EH (cell line): ENCODE results near the gene CSNK1E.

Source experiments
- DNase-seq: peaks from one replicate; pipeline ENCODE4 v3.0.0-alpha.2; 2015; ENCODE audit warnings: low read depth

The CSNK1E gene

DNA sequence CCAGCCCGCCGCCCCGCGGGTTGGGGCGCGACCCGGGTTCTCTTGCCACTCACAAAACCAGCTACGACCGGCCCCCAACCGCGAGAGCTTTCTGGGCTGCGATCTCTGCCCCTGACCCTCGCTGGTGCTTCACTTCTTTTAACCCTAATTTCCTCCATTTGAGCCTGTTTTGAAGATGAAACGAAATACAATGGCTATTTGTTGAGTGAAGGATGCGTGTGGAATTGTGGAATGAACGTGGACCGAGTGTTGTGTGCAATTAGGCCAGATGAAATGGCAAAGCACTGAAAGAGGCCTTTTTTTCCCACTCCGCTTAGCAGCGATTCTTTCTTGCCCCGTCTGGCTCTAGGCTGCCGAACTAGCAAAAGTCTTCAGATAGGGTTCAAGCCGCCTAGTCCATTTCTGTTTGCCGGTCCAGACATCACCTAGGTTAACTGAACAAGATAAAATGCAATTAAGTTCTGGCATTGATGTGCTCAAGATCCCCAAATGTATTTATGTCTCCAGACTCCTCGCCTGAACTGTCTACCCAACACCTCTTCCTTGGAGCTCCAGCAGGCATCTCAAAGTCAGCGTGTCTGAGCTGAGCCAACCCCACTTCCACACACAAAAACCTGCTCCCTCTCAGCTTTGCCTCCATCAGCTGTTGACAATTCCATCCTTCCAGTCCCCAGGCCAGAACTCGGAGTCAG is 44.0 kb downstream of the CSNK1E start:
- no peak for DNase-seq

DNA sequence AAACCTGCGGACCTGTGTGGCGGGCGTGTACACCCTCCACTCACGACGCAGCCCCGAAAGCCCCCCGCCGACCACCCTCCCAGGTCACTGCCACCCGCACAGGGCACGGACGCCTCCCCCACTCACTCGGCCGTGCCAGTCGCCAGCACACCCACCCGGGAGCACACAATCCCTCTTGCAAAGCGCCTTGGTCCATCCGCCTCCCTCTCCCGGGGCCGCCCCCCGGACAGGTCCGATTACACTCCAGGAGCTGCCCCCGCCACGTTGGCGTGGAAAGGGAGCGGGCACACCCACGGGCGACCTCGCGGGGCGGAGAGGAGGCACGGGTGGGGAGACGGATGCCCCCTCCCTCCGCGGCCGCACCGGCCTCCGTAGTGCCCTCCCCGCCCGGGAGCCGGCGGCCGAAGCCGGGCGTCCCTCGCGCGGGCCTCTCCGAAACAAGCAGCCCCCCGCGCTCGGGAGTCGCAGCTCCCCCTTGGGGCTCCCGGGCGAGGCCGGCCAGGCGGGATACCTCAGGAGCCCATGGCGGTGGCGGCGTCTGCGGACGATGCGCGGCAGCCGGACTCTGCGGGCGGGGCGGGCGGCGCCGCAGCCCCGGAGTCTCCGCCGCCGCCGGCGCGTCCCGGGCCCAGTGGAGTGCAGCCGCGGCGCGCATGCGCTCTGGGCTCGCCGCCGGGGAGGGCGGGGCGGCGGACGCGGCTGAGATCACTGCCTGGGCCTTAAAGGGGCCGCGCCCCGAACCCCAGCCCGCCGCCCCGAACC is 44.7 kb downstream of the CSNK1E start, which contains the start of gene TMEM184B:
Gene TMEM184B (minus strand): TSS at position 638 of the 762 bp plus-strand sequence. CDS start 25,049 bp downstream, outside the sequence.
- DNase-seq = peak; percentile 78

DNA sequence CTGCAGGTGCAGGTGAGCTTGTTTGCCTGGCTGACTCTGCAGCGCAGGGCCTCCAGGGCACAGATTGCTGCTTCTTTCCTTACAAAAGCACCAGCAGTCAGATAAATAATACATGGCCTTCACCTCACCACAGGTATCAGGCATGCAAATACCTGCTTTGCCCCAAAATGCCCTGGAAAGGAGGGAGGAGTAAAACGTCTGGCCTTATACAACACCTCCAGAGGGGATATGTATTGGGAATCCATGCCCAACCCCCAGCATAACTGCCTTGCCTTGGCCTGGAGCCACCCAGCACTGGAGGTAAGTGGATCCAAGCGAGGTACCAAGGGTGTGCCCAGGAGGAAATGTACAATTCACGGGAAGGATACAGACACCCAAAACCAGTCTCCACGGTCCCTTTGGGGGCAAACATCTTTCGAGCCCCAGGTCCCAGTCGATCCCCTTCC is 45.3 kb downstream of the CSNK1E start:
- peak; percentile 25 for DNase-seq

DNA sequence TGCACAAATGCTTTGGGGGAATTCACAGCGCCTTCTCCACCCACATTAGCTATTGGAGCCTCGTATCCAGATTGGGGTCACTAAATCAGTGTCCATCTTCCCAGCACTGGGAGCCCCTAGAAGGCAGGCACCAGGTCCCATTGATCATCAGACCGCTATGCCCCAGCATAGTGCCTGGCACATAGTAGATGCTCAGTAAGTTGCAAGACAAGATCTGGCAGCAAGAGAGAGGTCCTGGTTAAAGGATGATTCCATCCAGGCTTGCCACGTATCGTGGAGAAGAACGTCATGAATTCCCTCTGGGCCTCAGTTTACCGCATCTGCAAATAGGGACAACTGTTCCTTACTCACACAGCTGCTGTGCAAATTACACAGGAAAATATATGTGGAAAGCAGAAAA is 46.1 kb downstream of the CSNK1E start:
- no peak for DNase-seq

DNA sequence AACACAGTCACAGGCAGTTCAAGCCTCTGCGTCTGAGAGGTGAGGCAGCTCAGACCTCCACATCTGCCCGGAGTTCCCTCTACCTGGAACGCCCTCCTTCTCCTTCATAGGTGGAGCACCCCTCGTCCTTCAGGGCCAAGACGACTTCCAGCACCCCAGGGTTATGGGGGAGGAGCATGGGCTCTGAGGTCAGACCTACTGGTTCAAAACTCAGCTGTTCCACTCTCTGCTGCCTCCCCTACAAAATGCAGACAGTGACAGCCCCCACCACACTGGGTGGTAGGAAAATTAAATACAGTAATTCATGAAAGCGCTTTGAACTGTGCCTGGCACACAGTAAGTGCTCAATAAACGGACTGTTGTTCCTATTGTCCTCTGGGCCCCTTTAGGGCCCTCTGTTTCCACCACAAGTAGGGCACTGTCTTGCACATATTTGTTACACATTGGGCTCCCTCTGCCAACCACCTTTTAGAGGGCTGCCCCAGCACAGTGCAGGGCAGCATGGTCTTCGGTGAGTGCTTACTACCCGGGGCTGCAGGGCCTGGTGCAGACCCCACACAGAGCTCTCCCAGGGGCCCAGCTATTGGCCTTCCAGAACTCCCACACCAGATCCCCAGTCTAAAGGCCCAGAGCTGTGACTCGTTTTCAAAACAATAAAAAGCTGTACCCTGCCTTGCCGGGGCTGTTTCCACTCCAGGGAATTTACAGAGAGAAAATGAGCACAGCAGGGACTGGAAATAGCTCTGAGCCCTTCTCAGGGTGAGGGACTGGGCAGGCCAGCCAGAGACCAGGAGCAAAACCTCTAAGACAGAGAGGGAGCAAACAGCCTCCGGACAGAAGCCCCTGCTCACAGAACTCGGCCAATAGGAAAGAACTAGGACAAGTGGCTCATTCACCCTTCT is 46.9 kb downstream of the CSNK1E start:
- DNase-seq = peak; percentile 54

DNA sequence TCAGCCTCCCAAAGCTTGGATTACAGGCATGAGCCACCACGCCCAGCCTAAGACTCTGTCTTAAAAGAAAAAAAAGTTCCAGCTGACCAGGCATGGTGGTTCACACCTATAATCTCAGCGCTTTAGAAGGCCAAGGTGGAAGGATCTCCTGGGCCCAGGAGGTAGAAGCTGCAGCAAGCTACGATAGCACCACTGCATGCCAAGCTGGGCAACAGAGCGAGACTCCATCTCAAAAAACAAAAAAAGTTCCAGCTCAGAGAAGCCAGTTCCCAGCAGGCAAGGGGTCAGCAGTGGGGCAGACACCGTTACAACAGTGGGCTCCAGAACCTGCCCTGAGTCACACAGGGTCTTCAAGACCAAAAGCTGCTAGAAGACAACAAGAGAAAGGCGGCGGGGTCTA is 47.8 kb downstream of the CSNK1E start:
- DNase-seq = no peak

DNA sequence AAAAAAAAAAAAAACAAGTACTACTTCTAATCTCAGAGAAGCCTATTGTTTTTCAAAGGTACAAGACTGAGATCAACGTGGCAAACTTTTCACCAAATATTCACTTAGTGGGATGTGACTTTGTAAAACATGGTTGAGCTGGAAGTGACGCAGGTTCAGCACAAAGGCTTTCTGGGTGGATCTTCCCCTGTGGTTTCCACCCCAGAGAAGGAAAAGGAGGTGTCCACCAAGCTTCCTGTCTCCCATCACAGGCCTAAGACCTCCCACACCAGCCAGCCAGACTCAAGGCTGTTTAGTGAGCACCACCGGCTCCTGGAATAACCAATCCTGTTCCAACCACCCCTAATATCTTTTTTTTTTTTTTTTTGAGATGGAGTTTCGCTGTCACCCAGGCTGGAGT is 50.1 kb downstream of the CSNK1E start:
- peak; percentile 67 for DNase-seq

DNA sequence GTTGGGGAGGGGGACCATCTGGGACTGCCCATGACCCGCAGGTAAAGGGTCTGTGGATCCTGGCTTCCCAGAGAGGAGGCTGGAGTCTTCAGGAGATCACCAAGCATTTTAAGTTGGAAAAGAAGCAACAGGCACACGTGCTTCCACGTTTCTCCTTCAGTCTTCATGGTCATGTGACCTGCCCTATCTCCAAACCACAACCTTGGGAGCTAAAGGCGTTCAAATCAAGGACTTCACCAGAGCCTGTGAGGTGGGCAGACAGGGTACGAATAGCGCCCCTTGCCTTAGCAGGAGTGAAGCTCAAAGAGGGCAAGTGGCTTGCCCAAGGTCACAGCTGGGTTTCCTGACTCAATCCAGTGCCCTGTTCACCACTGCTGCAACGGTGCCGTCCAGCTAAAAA is 51.1 kb downstream of the CSNK1E start:
- no peak for DNase-seq

DNA sequence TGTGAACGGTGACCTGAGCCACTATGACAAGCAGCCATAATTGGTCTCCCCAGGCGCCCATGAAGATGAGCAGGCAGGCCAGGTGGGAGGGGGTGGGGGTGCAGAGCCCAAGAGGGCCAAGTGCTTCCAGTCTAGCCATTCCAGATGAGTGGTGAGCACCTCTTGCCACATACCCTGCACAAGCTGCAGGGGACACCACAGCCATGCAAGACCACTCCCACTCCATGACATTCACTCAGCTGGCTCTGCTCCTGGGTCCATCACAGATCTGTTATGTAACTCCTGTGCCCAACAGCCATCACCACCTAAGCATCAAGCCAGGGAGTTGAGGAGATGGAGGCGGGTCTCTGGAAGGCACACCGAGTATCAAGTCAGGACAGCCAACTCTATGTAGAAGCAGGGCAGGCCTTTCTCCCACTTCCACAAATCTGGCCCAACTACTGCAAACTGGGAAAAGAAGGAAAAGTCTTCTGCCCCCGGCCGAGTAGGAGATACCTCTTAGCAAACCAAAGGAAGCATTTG is 52.9 kb downstream of the CSNK1E start:
- DNase-seq = no peak

DNA sequence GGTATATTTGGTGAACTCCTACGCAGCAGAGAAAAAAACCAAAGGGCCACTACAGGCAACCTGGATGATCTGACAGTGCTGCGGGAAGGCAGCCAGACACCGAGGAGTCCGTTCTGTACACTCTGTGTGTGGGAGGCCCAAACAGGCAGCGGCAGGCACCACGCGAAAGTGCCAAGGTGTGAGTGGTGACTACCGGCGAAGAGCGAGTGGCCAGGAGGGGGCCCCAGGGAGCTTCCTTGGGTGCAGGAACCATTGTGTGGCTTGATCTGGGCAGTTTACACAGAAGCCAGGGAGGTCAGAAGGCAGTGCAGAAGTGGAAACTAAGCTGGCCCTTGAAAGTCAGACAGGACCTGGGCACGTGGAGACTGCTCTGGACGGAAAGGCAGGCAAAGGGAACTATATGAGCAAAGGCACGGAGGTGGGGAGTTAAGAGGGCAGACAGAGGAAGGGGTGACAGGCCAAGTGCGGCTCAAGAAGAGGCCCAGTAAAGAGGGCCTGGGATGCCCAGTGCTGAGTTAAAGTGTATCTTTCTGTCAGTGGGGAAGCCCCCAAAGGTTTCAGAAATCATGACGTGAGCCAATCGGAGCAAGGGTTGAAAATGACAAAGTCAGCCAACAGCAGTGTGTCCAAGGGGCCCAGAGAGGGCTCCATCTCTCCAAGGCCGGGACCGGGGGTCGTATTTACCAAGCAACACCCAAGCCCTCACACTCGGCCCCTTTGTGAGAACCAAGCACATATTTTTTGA is 55.0 kb downstream of the CSNK1E start:
- DNase-seq = peak; percentile 30

DNA sequence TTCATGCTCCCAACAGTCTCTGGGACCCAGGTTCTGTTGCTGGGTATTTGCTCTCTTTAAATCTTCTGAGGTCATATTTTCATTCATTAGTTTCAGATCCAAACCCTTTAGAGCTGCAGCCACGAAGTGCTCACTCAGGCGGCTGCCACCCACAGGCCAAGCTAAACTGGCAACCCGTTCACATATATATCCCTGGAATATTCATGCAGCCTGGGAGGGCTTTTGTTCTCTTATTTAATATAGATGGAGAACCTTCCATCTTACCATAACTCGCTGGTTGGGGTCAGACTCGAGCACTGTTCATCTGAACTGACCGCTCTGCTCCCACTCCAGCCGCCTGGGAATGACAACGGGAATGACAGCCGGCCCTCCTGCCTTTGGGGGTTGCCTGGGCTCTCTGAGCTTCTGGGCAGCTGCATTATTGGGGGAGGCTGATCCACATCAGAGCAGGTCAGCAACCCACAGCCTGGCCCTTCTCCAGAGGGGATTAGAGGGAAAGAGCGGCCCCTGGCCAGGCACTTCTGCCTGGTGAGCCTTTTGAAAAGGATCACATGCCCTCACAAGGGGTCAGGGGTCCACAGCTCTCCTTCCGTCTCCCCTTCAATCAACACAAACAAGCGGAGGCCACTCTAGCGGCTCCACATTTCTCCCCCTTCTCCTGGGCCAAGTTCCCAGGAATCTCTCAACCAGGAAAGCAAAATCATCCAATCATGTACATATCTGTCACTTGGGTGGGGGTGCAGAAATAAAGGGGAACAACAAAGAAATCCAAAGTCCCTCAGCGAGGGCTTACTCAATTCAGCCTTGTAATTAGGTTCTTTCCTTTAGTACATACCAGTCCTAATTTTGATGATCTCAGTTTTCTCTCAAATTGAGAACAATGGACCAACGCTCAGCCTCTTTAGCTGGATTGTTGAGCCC is 56.2 kb downstream of the CSNK1E start:
- DNase-seq = no peak

DNA sequence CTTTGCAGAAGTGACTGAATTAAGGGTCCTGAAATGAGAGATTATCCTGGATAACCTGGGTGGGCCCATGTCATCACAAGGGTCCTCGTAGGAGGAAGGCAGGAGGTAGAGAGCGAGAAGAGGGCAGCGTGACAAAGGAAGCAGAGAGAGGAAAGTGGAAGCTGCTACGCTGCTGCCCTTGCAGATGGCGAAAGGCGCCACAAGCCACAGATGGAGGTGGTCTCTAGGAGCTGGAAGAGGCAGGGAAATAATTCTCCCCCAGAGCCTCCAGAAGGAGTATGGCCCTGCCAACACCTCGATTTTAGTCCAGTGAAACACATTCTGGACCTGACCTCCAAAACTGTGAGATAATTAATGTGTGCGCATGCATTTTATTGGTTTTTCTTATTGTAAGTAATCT is 57.9 kb downstream of the CSNK1E start:
- no peak for DNase-seq

DNA sequence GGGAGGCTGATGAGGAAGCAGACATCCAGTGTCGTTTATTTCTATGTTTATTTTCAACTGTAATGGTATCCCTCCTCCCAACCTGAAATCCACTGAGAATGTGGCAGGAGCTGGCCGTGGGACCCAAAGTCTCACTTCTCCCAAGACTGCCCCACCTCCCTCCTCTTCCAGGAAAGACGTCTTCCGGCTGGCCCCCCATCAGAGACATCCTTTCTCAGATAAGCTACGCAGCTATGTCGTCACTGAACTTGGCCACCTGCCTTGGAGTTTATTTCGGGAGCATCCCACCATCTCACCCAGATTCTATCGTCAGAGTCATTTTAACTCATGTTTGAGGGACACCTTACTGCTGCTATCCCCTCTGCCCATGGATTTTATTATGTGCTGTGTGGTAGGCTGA is 58.3 kb downstream of the CSNK1E start:
- DNase-seq = no peak

DNA sequence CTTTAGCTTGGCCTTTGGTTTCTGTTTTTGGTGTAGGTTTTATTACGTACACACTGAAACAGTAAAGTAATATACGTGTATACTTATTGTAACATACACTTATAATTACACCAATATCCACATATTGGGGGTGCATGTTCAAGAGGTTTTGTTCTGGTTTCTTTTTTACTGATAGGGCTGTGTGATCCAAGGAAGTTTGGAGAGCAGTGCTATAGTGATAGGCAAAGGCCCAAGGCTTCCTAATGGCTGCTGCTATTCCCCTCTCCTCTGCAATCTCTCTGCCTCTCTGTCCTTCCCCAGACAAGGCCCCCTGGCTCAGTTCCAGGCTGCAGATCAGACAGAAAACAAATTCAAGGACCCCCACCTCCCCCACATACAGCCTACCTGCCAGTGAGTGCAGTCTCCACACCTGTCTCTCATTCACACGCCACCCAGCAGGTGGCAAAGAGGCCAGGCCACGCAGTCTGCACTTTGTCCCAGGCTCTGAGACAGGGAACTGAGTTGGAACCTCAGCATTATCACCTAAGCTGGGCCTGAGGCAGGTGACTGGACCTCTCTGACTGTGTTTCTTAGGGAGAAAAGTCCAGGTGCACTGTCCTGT is 59.5 kb downstream of the CSNK1E start:
- DNase-seq = peak; percentile 21

DNA sequence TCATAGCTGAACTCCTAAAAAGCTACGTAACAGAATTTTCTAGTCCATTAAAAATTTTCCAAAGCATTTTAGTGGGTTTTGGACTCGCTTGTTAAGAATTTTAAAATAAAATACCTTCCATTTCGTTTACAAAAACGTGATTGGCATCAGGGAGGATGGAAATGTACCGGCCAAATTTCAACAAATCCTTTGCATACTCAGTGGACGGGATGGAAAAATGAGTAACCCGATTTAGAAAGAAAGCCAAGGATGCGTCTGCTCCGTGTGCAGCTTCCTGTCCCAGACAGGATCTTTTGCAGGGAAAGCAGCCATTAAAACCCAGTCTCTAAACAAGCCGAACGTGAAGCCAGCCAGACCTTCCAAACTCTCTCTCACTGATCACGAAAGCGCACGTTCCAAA is 60.1 kb downstream of the CSNK1E start:
- DNase-seq = peak; percentile 89

DNA sequence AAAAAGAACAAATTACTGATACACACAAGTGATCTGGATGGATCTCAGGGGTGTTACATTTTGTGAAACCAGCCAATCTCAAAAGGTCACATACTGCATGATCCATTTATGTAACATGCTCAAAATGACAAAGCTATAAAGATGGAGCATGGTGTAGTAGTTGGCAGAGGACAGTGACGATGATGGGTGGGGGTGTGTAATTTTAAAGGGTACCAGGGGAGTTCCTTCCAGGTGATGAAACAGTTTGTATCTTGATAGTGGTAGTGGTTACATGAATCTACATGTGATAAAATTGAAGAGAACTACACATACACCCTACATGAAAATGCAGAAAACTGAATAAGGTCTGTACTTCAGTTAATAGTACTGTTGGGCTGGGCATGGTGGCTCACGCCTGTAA is 61.5 kb downstream of the CSNK1E start:
- no peak for DNase-seq

DNA sequence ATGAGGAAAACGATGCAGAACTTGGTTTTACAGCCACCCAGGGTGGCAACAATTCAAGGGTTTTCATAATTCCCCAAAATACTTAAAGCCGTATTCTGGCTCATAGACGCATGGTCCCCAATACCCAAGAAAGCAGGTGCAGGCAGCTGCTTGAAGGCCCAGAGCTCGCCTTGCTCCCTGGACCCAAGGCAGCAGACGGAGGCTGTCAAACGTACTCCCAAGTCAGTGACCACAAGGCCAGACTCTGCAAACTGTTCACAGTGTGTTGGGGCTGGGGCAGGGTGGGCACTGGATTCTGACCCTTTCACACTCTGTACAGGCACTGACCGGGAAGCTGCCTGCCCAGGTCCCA is 65.9 kb downstream of the CSNK1E start:
- no peak for DNase-seq

DNA sequence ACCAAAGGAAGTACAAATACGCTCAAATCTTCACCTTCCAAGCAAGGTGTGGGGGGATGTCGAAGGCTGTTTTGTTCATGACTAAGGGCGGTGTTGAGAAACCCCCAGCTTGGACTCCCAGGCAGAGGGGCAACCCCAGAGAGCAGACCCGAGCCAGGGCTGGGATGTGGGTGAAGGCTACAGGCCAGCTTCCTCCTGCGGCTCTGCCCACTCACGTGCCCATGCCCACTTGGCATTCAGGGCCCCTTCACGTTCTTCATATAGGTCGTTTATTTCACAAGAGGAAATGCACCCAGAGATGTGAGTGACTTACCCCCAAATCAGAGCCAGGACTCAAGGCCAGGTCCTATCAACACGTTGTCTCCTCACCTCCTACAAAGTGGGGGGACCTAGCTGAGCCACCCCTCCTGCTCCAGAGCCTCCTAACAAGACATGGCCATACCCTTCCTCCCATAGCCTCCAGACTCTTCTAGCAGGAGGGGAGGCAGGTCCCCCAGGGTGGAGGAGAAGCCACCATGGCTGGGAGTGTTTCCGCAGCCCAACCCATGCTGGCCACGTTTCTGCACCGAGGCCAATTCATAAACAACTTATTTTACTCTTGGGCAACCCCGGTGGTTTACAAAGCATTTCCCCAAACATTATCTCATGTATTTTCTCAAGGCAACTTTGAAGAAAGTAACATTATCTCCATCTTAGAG is 66.4 kb downstream of the CSNK1E start:
- DNase-seq = no peak
